BLaER1 treated with 17β-estradiol and CSF1 and Interleukin-3, amounts not matched to agents 10 nM and 100 nM (cell line): Measurements from ENCODE around the gene WASF2.

Source experiments
- H3K27ac ChIP-seq, 11 experiments: shearing (Covaris generic); formaldehyde crosslinking; 2 replicates each; pipeline ENCODE4 v1.8.1; 2022
- H3K27me3 ChIP-seq, 11 experiments: shearing (Covaris generic); formaldehyde crosslinking; 2 replicates each; pipeline ENCODE4 v1.8.1; 2022
- H3K36me3 ChIP-seq, 11 experiments: shearing (Covaris generic); formaldehyde crosslinking; 2 replicates each; pipeline ENCODE4 v1.8.1; 2022
- H3K4me1 ChIP-seq, 10 experiments: shearing (Covaris generic); formaldehyde crosslinking; 2 replicates each; pipeline ENCODE4 v1.8.1; 2022
- H3K4me2 ChIP-seq, 11 experiments: shearing (Covaris generic); formaldehyde crosslinking; 2 replicates each; pipeline ENCODE4 v1.8.1; 2022
- H3K4me3 ChIP-seq, 10 experiments: shearing (Covaris generic); formaldehyde crosslinking; 2 replicates each; pipeline ENCODE4 v1.8.1; 2022
- H3K9ac ChIP-seq, 11 experiments: shearing (Covaris generic); formaldehyde crosslinking; 2 replicates each; pipeline ENCODE4 v1.8.1; 2022
- H3K9me3 ChIP-seq, 11 experiments: shearing (Covaris generic); formaldehyde crosslinking; replicated peaks in 1 of 11; 2 replicates each; pipeline ENCODE4 v1.8.1; 2022
- H4K20me1 ChIP-seq, 11 experiments: shearing (Covaris generic); formaldehyde crosslinking; 2 replicates each; pipeline ENCODE4 v1.8.1; 2022
- Cebpa-rat ChIP-seq, 11 experiments: shearing (Covaris generic); IDR thresholded peaks; 2 replicates each; pipeline ENCODE4 v1.8.1; 2022

WASF2 gene

GRCh38 chr1:27523337-27524020 is 33.5 kb upstream of the WASF2 start:
- H3K4me2 ChIP-seq = peak overlapping the region; percentile 91 to 100 (median 99)

GRCh38 chr1:27522432-27523336 is 32.7 kb upstream of the WASF2 start:
- peak overlapping the region in 5 of 10 experiments; percentile 2 to 31 (median 17); a peak in 5 of 20 replicates for H3K4me3 ChIP-seq
- H3K27me3 ChIP-seq = no peaks in the 10 kb centered on the region
- H3K4me2 ChIP-seq = peak overlapping the region; percentile 91 to 100 (median 99)
- H3K9ac ChIP-seq = peak overlapping the region in 10 of 11 experiments; percentile 36 to 77 (median 63); a peak in 18 of 22 replicates
- no peaks in the 10 kb centered on the region for H3K9me3 ChIP-seq
- H4K20me1 ChIP-seq = no peaks in the 10 kb centered on the region
- no peak for TF ChIP-seq Cebpa-rat (IDR thresholded peaks at IDR 0.05)
- H3K36me3 ChIP-seq = no peaks in the 10 kb centered on the region
- H3K4me1 ChIP-seq = peaks cover 76 to 92% (median 83%) of the 10 kb centered on the region in 10 experiments
- H3K27ac ChIP-seq = peak overlapping the region in 10 of 11 experiments; percentile 38 to 92 (median 69); a peak in 20 of 22 replicates

More at GRCh38 chr1:27523337-27524020, 33.5 kb upstream of the WASF2 start:
- no peaks in the 10 kb centered on the region for H3K9me3 ChIP-seq
- no peaks in the 10 kb centered on the region for H3K36me3 ChIP-seq
- peaks cover 84 to 95% (median 91%) of the 10 kb centered on the region in 10 experiments for H3K4me1 ChIP-seq
- H3K27ac ChIP-seq = peak overlapping the region in 10 of 11 experiments; percentile 38 to 92 (median 69); a peak in 20 of 22 replicates
- 0 out of 20 replicates have a peak overlapping the region, but pooled peaks of 2 of the 10 experiments have one; percentile 2 to 31 for H3K4me3 ChIP-seq
- H4K20me1 ChIP-seq = 0 out of 22 replicates have a peak, but pooled peaks cover 0 to under 1% (median 0%) of the 10 kb centered on the region in 11 experiments
- H3K27me3 ChIP-seq = no peaks in the 10 kb centered on the region
- peak overlapping the region; percentile 36 to 77 (median 62); a peak in 17 of 22 replicates for H3K9ac ChIP-seq
- no peak for TF ChIP-seq Cebpa-rat (IDR thresholded peaks at IDR 0.05)

GRCh38 chr1:27521861-27522431 is 32.0 kb upstream of the WASF2 start:
- Histone ChIP-seq H3K36me3 (no peaks in the 10 kb centered on the region), H3K9ac (peak overlapping the region in 10 of 11 experiments; percentile 17 to 77 (median 64); a peak in 19 of 22 replicates), H3K27ac (peak overlapping the region in 10 of 11 experiments; percentile 9 to 92 (median 70); a peak in 18 of 22 replicates), H3K4me3 (peak overlapping the region in 8 of 10 experiments; percentile 3 to 46 (median 24); a peak in 7 of 20 replicates), H3K27me3 (no peaks in the 10 kb centered on the region), H3K4me1 (peaks cover 69 to 85% (median 76%) of the 10 kb centered on the region in 10 experiments), H3K9me3 (no peaks in the 10 kb centered on the region), H3K4me2 (peak overlapping the region; percentile 91 to 100 (median 99)), H4K20me1 (no peaks in the 10 kb centered on the region)
- TF ChIP-seq Cebpa-rat (IDR thresholded peaks at IDR 0.05) = no peak

- peaks cover 63 to 79% (median 70%) of the 10 kb centered on the region in 10 experiments for H3K4me1 ChIP-seq
Observed at GRCh38 chr1:27521336-27521831, 31.4 kb upstream of the WASF2 start.

GRCh38 chr1:27520651-27521050 is 30.7 kb upstream of the WASF2 start:
- Histone ChIP-seq H3K9ac (peak overlapping the region in 7 of 11 experiments; percentile 51 to 77 (median 67); a peak in 11 of 22 replicates), H4K20me1 (no peaks in the 10 kb centered on the region), H3K27ac (peak overlapping the region in 9 of 11 experiments; percentile 9 to 92 (median 68); a peak in 16 of 22 replicates), H3K4me1 (peaks cover 56 to 72% (median 63%) of the 10 kb centered on the region in 10 experiments), H3K4me2 (peak overlapping the region; percentile 91 to 100 (median 99)), H3K36me3 (no peaks in the 10 kb centered on the region), H3K27me3 (no peaks in the 10 kb centered on the region), H3K9me3 (no peaks in the 10 kb centered on the region), H3K4me3 (no peak overlapping the region)
- TF ChIP-seq Cebpa-rat (IDR thresholded peaks at IDR 0.05) = no peak

More at GRCh38 chr1:27521336-27521831, 31.4 kb upstream of the WASF2 start:
- Histone ChIP-seq H3K27ac (peak overlapping the region; percentile 9 to 92 (median 68); a peak in 20 of 22 replicates), H3K9ac (peak overlapping the region; percentile 17 to 77 (median 64)), H3K4me2 (peak overlapping the region; percentile 91 to 100 (median 99)), H3K4me3 (peak overlapping the region in 9 of 10 experiments; percentile 3 to 52 (median 30); a peak in 9 of 20 replicates), H3K36me3 (no peaks in the 10 kb centered on the region), H3K27me3 (no peaks in the 10 kb centered on the region), H4K20me1 (no peaks in the 10 kb centered on the region), H3K9me3 (no peaks in the 10 kb centered on the region)
- TF ChIP-seq Cebpa-rat (IDR thresholded peaks at IDR 0.05) = no peak

- no peaks in the 10 kb centered on the region for H3K27me3 ChIP-seq
- TF ChIP-seq Cebpa-rat (IDR thresholded peaks at IDR 0.05) = no peak
- no peak overlapping the region for H3K4me3 ChIP-seq
- peak overlapping the region; percentile 91 to 100 (median 99); a peak in 17 of 22 replicates for H3K4me2 ChIP-seq
- H3K9me3 ChIP-seq = no peaks in the 10 kb centered on the region
- H4K20me1 ChIP-seq = no peaks in the 10 kb centered on the region
- peak overlapping the region in 2 of 11 experiments; percentile 64 to 85; a peak in 2 of 22 replicates for H3K27ac ChIP-seq
- H3K4me1 ChIP-seq = peaks cover 48 to 63% (median 53%) of the 10 kb centered on the region in 10 experiments
- H3K9ac ChIP-seq = 0 out of 22 replicates have a peak overlapping the region, but pooled peaks of 1 of the 11 experiments have one; percentile 4
- H3K36me3 ChIP-seq = no peaks in the 10 kb centered on the region
Observed at GRCh38 chr1:27519331-27520258, 29.6 kb upstream of the WASF2 start.

GRCh38 chr1:27518808-27519207 is 28.8 kb upstream of the WASF2 start:
- peaks cover 48 to 63% (median 53%) of the 10 kb centered on the region in 10 experiments for H3K4me1 ChIP-seq
- H3K27ac ChIP-seq = no peak overlapping the region
- H3K9ac ChIP-seq = no peak overlapping the region
- TF ChIP-seq Cebpa-rat (IDR thresholded peaks at IDR 0.05) = no peak
- no peak overlapping the region for H3K4me2 ChIP-seq
- no peaks in the 10 kb centered on the region for H3K36me3 ChIP-seq
- no peak overlapping the region for H3K4me3 ChIP-seq
- no peaks in the 10 kb centered on the region for H3K27me3 ChIP-seq
- H4K20me1 ChIP-seq = no peaks in the 10 kb centered on the region
- no peaks in the 10 kb centered on the region for H3K9me3 ChIP-seq
